Activated T-helper 1 cell treated with anti-CD3 and anti-CD28 coated beads, Interleukin-12 subunit alpha, Interleukin-12 subunit beta, Interleukin-2, Interleukin-4 antibody, amounts not matched to agents 30 ng/mL and 10 ng/mL and 1 ng/mL, durations not matched to agents 14 hours and 24 hours and 36 hours (primary cell): Measurements from ENCODE around the gene LENG1. TPM values are rescaled to one million over a fixed set of nuclear protein-coding genes. Genes with fewer than 3 reads are reported as not detected.
A peak's percentile ranks its signal among the peaks of the same experiment; 100 is the strongest.
"Not testable (repeated sequence)": the region's sequence is repeated elsewhere in the genome, so short reads cannot be mapped to it uniquely, and the experiment has no call there.

Experiments used
- DNase-seq: peaks from one replicate; pipeline ENCODE4 v3.0.0; 2021; ENCODE audit warnings: low spot score
- H3K27ac Mint-ChIP-seq: one replicate; pipeline ENCODE4 v1.8.0; 2021; ENCODE audit warnings: mild to moderate bottlenecking, mixed read lengths
- H3K27me3 Mint-ChIP-seq: one replicate; pipeline ENCODE4 v1.8.0; 2022; ENCODE audit warnings: mild to moderate bottlenecking, moderate library complexity, mixed read lengths; ENCODE audit not compliant: insufficient read depth
- H3K36me3 Mint-ChIP-seq: one replicate; pipeline ENCODE4 v1.8.0; 2021; ENCODE audit warnings: low read depth, mixed read lengths
- H3K4me1 Mint-ChIP-seq: one replicate; pipeline ENCODE4 v1.8.0; 2021; ENCODE audit warnings: low read depth, mixed read lengths
- H3K4me3 Mint-ChIP-seq: one replicate; pipeline ENCODE4 v1.8.0; 2021; ENCODE audit warnings: mild to moderate bottlenecking, moderate library complexity, mixed read lengths
- H3K9me3 Mint-ChIP-seq: one replicate; pipeline ENCODE4 v1.8.0; 2021; ENCODE audit warnings: mixed read lengths
- intact Hi-C: fragments of 100-400 bp; cut with micrococcal nuclease; formaldehyde crosslinking; loops from one replicate; pipeline ENCODE4 v1.15.1; 2024
- total RNA-seq: library from RNA; stranded (reverse); gene quantifications from 2 replicates; pipeline ENCODE4 v1.2.3, GENCODE V29; 2022

LENG1 gene
- total RNA-seq: 5.8 and 6.6 TPM in 2 replicates

- intact Hi-C loops: loop anchor here (1.0 to 10.0 kb wide), 9 partner anchors 22 to 1495 kb away; partner anchors contain the start of genes CNOT3, MYADM, NDUFA3 and PRPF31
- Mint-ChIP-seq H3K9me3 (no peaks in the 10 kb centered on the region), H3K27ac (peak within 1 kb of the TSS; percentile 99), H3K4me1 (peaks cover 56% of the 10 kb centered on the region), H3K4me3 (peak within 1 kb of the TSS; percentile 95), H3K27me3 (peaks cover 4% of the 10 kb centered on the region), H3K36me3 (peaks cover 19% of the 10 kb centered on the region)
- peak; percentile 99 for DNase-seq
Observed at GRCh38 chr19:54159352-54160181, at the start of gene LENG1. TSS of gene LENG1 (minus strand) at chr19:54159721. CDS start at chr19:54159695, 26 bp downstream.

GRCh38 chr19:54208784-54209057 is 49.2 kb upstream of the LENG1 start:
- Mint-ChIP-seq H3K27me3 (no peaks in the 10 kb centered on the region), H3K4me3 (peak overlapping the region; percentile 95), H3K4me1 (peaks cover 73% of the 10 kb centered on the region), H3K9me3 (no peaks in the 10 kb centered on the region), H3K36me3 (peaks cover 67% of the 10 kb centered on the region), H3K27ac (peak overlapping the region; percentile 95)
- no peak for DNase-seq
- intact Hi-C loops: loop anchor here (1.0 kb wide), 2 partner anchors 8 to 48 kb away; partner anchors contain the start of gene RPS9

GRCh38 chr19:54207983-54208783 is 48.7 kb upstream of the LENG1 start:
- H3K4me1 Mint-ChIP-seq: peaks cover 79% of the 10 kb centered on the region

GRCh38 chr19:54207676-54207982 is 48.1 kb upstream of the LENG1 start:
- peak overlapping the region; percentile 95 for H3K4me3 Mint-ChIP-seq
- peaks cover 84% of the 10 kb centered on the region for H3K4me1 Mint-ChIP-seq
- intact Hi-C loops: no loop called here
- peaks cover 70% of the 10 kb centered on the region for H3K36me3 Mint-ChIP-seq
- peak overlapping the region; percentile 95 for H3K27ac Mint-ChIP-seq
- H3K9me3 Mint-ChIP-seq: no peaks in the 10 kb centered on the region
- no peak for DNase-seq
- no peaks in the 10 kb centered on the region for H3K27me3 Mint-ChIP-seq

More at GRCh38 chr19:54207983-54208783, 48.7 kb upstream of the LENG1 start:
- peak overlapping the region; percentile 95 for H3K27ac Mint-ChIP-seq
- intact Hi-C loops: loop anchor here (1.0 kb wide), 2 partner anchors 8 to 48 kb away; partner anchors contain the start of gene RPS9
- peaks cover 69% of the 10 kb centered on the region for H3K36me3 Mint-ChIP-seq
- peak overlapping the region; percentile 95 for H3K4me3 Mint-ChIP-seq
- H3K9me3 Mint-ChIP-seq: no peaks in the 10 kb centered on the region
- H3K27me3 Mint-ChIP-seq: no peaks in the 10 kb centered on the region
- DNase-seq: no peak

GRCh38 chr19:54207193-54207592 is 47.7 kb upstream of the LENG1 start:
- Mint-ChIP-seq H3K4me1 (peaks cover 89% of the 10 kb centered on the region), H3K27ac (peak overlapping the region; percentile 95), H3K4me3 (peak overlapping the region; percentile 95), H3K36me3 (peaks cover 74% of the 10 kb centered on the region)
- H3K27me3 Mint-ChIP-seq, DNase-seq, H3K9me3 Mint-ChIP-seq, intact Hi-C loops: not testable (repeated sequence)

- DNase-seq: no peak
- Mint-ChIP-seq H3K27ac (peak overlapping the region; percentile 95), H3K4me3 (peak overlapping the region; percentile 95), H3K36me3 (peaks cover 78% of the 10 kb centered on the region), H3K27me3 (no peaks in the 10 kb centered on the region), H3K4me1 (peaks cover 93% of the 10 kb centered on the region), H3K9me3 (no peaks in the 10 kb centered on the region)
- intact Hi-C loops: no loop called here
Observed at GRCh38 chr19:54206831-54207177, 47.3 kb upstream of the LENG1 start.

- Mint-ChIP-seq H3K4me3 (peak overlapping the region; percentile 95), H3K9me3 (no peaks in the 10 kb centered on the region), H3K4me1 (peaks cover 95% of the 10 kb centered on the region), H3K27me3 (no peaks in the 10 kb centered on the region), H3K27ac (peak overlapping the region; percentile 95), H3K36me3 (peaks cover 83% of the 10 kb centered on the region)
- intact Hi-C loops: no loop called here
- no peak for DNase-seq
Observed at GRCh38 chr19:54206030-54206830, 46.7 kb upstream of the LENG1 start.

- Mint-ChIP-seq H3K4me3 (peak overlapping the region; percentile 95), H3K9me3 (no peaks in the 10 kb centered on the region), H3K27me3 (no peaks in the 10 kb centered on the region)
Observed at GRCh38 chr19:54204767-54205468, 45.4 kb upstream of the LENG1 start.

GRCh38 chr19:54203151-54203611 is 43.7 kb upstream of the LENG1 start:
- H3K27ac Mint-ChIP-seq: peak overlapping the region; percentile 99

More at GRCh38 chr19:54204767-54205468, 45.4 kb upstream of the LENG1 start:
- peaks cover 85% of the 10 kb centered on the region for H3K4me1 Mint-ChIP-seq
- DNase-seq: no peak
- intact Hi-C loops: loop anchor here (5.0 kb wide), 1 partner anchor 668 kb away; the partner anchor contains the start of gene ZNF331
- peaks cover 79% of the 10 kb centered on the region for H3K36me3 Mint-ChIP-seq
- peak overlapping the region; percentile 37 for H3K27ac Mint-ChIP-seq

GRCh38 chr19:54201980-54202379 is 42.5 kb upstream of the LENG1 start:
- Mint-ChIP-seq H3K4me3 (peak overlapping the region; percentile 95), H3K27me3 (no peaks in the 10 kb centered on the region), H3K36me3 (peaks cover 65% of the 10 kb centered on the region), H3K4me1 (peaks cover 63% of the 10 kb centered on the region), H3K9me3 (no peaks in the 10 kb centered on the region), H3K27ac (peak overlapping the region; percentile 99)
- intact Hi-C loops: loop anchor here (2.0 to 5.0 kb wide), 2 partner anchors 247 to 665 kb away; partner anchors contain the start of genes LENG8 and ZNF331
- no peak for DNase-seq

More at GRCh38 chr19:54203151-54203611, 43.7 kb upstream of the LENG1 start:
- Mint-ChIP-seq H3K36me3 (peaks cover 72% of the 10 kb centered on the region), H3K4me3 (peak overlapping the region; percentile 95), H3K4me1 (peaks cover 75% of the 10 kb centered on the region), H3K27me3 (no peaks in the 10 kb centered on the region), H3K9me3 (no peaks in the 10 kb centered on the region)
- DNase-seq: no peak
- intact Hi-C loops: loop anchor here (5.0 kb wide), 1 partner anchor 666 kb away; the partner anchor contains the start of gene ZNF331

- intact Hi-C loops: loop anchor here (2.0 to 5.0 kb wide), 2 partner anchors 248 to 664 kb away; partner anchors contain the start of genes LENG8 and ZNF331
- Mint-ChIP-seq H3K27ac (peak overlapping the region; percentile 99), H3K36me3 (peaks cover 58% of the 10 kb centered on the region), H3K9me3 (no peaks in the 10 kb centered on the region), H3K27me3 (no peaks in the 10 kb centered on the region), H3K4me3 (peak overlapping the region; percentile 95), H3K4me1 (peaks cover 55% of the 10 kb centered on the region)
- no peak for DNase-seq
Observed at GRCh38 chr19:54201172-54201701, 41.7 kb upstream of the LENG1 start.
